GM12874 (cell line): ENCODE results near the gene DIO1.

Source experiments
- TF ChIP-seq, protein P1 (sequence below): IDR thresholded peaks from 2 replicates; pipeline ENCODE4 v1.5.1; 2011; ENCODE audit warnings: low read depth, mild to moderate bottlenecking, control low read depth, low read length, moderate library complexity; ENCODE audit not compliant: insufficient read depth

Gene DIO1

DNA sequence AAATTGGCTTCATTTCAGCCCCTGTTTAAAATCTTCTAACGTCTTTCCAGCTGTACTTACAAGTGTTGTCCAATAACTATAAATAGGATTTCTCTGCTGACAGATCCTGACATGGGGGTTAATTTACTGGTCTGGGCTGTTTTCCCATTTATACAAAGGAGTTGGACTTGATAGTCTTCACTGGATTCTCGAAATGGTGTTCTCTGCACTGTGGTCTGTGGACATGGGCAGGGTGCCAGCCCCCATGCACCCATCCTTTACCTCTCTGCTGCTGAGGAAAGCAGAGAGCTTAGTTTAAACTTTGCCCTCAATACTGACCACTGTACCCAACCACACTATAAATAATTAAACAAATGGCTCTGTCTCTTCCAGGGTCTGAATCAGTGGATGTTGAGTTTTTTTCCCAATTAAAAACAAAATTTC, 5.2 kb downstream of the DIO1 start:
- TF ChIP-seq, protein P1, sequence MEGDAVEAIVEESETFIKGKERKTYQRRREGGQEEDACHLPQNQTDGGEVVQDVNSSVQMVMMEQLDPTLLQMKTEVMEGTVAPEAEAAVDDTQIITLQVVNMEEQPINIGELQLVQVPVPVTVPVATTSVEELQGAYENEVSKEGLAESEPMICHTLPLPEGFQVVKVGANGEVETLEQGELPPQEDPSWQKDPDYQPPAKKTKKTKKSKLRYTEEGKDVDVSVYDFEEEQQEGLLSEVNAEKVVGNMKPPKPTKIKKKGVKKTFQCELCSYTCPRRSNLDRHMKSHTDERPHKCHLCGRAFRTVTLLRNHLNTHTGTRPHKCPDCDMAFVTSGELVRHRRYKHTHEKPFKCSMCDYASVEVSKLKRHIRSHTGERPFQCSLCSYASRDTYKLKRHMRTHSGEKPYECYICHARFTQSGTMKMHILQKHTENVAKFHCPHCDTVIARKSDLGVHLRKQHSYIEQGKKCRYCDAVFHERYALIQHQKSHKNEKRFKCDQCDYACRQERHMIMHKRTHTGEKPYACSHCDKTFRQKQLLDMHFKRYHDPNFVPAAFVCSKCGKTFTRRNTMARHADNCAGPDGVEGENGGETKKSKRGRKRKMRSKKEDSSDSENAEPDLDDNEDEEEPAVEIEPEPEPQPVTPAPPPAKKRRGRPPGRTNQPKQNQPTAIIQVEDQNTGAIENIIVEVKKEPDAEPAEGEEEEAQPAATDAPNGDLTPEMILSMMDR: no peak

DNA sequence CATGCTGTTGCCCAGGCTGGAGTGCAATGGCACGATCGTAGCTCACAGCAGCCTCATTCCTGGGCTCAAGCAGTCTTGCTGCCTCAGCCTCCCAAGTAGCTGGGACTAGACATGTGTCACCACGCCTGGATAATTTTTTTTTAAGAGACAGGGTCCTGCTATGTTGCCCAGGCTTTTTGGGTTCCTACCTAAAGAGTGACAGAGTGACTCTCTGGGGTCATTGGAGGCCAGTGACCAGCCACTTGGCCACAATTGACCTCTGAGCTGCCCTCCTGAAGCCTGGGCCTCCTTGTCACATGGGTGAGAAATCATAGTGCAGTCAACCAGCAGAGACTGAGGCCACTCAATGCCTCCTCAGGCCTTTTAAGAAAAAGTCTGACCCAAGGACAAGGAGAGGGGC, 5.7 kb downstream of the DIO1 start:
- TF ChIP-seq, protein P1: no peak

DNA sequence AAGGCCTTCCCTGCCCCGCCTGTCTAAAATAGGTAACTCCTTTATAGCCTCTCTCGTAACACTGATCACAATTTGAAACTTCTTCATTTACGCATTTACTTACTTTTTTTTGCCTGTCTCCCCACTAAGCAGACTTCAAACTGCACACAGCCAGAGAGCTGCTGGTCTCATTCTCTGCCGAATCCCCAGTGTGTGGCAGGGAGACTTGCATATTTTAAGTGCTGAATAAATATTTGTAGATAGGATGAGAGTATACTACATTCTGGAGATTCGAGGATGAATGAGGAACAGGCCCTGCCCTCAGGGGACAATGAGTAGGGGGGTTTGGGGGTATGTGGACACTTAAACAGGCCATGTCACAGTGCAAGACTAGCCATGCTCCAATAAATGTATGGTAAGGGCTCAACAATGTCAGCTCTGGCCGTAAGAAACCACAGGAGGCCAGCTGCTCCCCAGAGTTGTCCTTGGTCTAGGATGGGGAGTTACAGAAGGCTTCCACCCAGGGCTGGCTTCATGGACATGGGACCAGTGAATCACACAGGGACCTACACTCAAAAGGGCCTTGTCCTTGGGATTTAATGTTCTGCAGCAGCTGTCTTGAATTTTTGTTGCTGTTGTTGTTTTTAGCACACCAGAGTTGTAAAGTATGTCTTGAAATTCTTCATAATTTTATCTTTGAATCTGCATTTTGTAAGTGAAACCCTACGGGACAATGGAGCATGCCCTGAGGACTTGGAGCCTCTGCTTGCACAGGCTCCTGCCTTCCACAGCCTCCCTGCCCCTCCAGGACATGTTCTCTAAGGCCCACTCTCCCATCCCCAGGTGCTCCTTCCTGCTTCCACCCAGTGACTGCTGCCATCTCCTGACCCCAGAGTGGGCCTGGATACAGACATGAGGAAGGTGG, 8.5 kb downstream of the DIO1 start:
- TF ChIP-seq, protein P1: no peak

DNA sequence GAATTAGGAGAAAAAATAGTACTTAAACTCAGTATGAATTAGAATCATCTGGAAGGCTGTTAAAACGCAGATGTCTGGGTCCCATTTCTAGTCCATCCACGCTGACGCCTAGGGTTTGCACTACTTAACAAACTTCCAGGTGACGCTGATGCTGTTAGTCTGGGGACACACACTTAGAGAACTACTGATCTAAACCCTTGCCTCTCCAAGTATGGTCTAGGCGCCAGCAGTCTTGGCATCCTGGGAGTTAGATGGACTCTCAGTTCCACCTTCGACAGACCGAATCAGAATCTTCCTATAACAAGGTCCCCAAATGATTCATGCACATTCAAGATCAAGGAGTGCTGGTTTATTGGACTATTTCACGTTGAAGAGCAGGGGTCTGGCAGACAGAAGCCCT, 11.5 kb downstream of the DIO1 start:
- TF ChIP-seq, protein P1: no peak

DNA sequence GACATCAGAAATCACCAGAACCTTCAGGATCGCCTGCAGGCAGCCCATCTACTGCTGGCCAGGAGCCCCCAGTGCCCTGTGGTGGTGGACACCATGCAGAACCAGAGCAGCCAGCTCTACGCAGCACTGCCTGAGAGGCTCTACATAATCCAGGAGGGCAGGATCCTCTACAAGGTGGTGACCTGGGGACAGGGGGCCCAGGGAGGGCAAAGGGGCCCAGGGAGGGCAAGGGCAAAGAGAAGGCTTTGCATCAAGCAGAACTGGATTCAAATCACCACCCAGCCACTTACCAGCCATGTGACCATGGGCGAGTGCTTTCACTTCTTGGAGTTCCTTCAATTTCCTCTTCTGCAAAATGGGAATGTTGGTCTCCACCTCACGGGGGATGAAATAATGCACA, 12.1 kb downstream of the DIO1 start:
- TF ChIP-seq, protein P1: no peak

DNA sequence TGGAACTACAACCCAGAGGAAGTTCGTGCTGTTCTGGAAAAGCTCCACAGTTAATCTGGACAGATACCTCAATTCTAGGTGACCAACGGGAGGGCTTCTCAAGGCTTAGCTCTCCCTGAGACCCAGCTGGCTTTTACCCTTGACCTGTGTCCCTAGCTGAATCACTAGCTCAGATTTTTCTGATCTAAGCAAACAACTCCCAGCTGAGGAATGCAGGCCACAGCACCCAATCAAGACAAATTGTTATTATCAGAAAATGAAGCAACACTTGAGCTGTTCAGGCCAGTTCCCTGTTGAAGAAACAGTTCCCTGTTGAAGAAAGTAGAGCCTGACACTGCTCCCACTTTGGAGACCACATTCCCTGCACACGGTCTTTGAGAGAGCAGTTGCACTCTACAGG, 16.0 kb downstream of the DIO1 start:
- TF ChIP-seq, protein P1: no peak

DNA sequence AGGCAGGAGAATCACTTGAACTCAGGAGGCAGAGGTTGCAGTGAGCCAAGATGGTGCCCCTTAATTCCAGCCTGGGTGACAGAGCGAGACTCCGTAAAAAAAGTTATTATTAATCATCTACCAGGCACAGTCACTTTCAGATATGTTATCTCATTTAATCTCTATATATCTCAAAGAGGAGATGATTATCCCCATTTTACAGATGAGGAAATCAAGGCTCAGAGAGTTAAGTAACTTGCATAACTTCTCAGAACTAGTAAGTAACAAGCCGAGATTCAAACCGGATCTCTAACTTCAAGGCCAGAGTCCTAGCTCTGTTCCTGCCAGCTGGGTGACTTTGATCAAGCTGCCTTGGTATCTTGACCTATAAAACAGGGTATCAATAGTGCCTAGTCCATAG, 17.5 kb downstream of the DIO1 start:
- TF ChIP-seq, protein P1: no peak
